HG03135 (cell line): Measurements from ENCODE around the gene SMYD3.

Experiments
- ATAC-seq: cut with Tn5 transposase; IDR thresholded peaks from one replicate; pipeline ENCODE4 v1.9.1; 2021; ENCODE audit warnings: mild to moderate bottlenecking, moderate library complexity; ENCODE audit not compliant: unreplicated experiment

The SMYD3 gene

DNA sequence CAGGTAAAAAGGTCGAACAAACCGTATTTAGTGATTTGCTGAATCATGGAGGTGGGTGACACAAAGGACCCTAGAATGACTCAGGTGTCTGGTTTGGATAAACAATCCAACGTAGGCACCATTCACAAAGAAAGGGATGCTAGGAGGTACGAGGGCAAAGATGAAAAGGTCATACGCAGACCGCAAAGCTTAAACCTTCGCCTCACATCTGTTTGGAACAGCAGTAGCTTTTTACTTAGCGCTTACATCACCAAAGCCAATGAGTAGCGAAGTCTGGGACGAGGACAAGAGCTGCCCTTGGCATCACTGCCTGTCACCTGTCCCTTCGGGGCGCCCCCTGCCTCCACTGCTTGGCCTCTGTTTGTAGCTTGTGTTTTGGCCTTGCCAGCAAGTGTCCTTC, 350.2 kb downstream of the SMYD3 start:
- ATAC-seq, result no peak

DNA sequence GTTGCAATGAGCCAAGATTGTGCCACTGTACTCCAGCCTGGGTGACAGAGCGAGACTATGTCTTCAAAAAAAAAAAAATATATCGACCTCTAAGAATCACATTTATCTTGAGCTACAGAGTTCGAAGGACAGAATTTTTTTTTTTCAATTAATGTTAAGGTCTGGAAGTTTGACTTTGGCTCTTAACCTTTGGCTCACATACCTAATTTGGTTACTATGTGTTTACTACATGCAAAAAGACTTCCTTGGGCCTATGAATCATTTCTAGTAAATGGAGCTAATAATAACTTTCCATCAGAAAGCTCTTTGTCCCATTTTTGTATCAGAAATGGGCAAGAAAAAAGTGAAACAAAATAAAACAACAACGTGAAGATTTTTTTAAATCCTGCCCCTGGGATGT, 351.2 kb downstream of the SMYD3 start:
- ATAC-seq, result no peak

DNA sequence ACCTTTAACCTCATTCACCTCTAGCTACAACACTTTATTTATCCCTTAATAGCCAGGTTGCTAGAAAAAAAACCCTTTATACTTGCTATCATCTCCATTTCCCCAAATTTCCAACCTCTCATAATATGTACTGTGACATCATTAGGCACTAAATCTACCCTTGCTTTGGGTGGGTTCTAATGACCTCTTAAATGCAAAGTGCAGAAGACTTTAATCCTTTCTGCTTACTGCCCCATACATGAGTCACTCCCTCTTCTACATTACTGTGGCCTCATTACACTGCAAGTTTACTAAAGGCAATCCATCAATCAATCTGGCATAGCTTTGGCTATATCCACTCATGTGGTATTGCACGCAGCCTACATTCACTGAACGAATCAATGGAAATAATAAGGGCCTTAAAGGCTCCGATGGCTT, 353.3 kb downstream of the SMYD3 start:
- no peak for ATAC-seq

DNA sequence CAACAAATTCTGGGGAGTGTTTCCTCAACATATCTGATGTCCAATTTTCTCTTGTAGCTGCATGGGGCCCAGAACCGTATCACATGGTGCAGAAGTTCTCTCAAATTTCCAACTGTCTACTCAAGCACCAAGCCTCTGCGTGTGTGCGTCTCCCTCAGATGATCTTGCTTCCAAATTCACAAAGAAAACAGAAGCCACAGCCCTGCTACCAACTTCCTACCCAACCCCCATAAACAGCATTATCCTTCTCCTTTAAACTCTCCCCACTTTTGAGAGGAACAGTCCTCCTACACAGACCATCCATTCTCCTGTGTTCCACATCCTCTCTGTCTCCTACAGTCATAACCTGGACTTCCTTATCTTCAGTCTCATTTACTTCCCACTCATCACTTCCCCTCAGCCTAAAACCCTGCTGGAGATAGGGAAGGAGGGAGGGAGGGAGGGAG, 354.1 kb downstream of the SMYD3 start:
- no peak for ATAC-seq

DNA sequence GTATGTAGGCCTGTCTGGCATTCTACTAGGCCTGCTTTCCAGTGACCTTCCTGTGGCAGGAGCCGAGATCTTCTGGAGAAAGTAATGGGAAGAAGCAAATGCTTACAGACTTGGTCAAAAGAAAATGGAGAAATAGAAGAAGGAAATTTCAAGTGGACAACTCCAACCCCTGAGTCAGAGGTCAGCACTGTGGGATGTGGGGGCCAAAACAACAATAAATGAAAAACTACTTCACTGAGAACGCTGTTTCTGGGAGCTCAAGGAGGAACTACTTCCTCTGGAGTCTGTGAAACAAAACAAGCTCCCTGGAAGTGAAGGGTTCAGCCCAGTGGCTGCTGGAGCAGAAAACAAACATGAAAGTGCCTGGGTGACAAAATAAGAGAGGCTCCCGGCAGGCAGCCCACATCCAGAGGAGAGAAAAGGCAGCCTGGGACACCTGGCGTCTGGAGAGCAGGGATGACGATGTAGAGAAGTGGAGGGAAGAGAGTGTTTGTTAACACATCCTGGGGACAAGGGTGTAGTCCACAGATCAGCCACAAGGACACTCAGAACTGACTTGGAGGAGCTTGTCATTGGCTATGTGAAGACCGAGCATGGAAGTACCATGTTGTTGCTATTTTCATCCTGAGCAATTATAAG, 355.2 kb downstream of the SMYD3 start:
- no peak for ATAC-seq

DNA sequence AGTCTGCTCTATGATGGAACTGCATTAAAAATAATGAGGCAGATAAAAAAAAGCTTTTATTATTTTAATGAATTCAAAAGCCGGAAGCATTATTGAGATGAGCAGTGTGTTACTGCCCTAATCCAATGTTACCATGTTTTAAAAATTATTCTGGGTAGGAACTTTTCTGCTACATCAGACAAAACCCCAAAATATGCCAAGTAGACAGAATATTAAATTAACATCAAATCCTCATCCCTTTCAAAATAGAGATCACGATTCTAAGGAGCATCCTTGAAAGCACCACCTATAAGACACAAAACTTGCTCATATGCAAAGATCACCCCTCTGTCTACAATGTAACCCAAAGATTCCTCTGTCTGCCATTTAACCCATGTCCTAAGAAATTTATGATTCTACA, 357.5 kb downstream of the SMYD3 start:
- no peak for ATAC-seq

DNA sequence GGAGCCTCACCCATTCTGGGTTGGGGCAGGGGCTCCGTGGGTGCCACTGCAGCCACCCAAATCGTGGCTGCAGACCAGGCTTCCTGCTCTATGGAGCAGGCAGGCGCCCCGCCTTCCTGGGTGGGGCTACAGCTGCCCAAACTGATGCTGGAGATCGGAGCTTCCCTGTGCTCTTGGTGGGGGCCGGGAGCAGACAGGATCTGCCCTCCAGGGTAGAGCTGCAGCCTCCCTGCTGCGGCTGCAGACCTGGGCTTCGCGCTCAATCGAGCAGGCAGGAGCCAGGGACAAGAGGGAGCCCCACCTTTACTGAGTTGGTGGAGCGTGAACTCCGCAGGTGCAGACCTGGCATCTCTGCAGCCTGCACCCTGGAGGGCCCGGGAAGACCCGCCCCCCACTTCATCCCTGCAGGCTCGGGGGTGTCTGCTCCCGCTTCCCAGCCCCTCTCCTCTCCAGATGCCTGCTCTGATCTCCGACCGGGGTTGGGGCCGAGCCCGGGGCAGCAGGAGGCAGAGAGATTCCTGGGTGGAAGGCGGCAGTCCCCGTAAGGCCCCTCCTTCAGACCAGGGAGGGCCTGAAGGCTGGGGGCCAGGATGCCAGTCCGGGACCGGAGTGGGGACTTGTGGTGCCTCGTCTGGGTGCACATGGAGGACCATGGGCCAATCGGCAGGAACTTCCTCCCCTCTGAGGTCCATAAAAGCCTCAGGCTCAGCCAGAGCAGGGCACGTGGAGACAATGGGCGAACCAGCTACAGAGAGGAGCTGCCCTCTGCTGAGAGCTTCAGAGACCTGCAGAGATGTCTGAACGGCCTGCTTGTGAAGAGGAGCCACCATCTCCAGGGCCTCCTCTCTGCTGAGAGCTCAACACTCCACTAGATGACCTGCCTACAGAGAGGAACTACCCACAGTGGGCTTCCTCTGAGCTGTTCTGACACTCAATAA, 359.3 kb downstream of the SMYD3 start:
- ATAC-seq, result no peak

DNA sequence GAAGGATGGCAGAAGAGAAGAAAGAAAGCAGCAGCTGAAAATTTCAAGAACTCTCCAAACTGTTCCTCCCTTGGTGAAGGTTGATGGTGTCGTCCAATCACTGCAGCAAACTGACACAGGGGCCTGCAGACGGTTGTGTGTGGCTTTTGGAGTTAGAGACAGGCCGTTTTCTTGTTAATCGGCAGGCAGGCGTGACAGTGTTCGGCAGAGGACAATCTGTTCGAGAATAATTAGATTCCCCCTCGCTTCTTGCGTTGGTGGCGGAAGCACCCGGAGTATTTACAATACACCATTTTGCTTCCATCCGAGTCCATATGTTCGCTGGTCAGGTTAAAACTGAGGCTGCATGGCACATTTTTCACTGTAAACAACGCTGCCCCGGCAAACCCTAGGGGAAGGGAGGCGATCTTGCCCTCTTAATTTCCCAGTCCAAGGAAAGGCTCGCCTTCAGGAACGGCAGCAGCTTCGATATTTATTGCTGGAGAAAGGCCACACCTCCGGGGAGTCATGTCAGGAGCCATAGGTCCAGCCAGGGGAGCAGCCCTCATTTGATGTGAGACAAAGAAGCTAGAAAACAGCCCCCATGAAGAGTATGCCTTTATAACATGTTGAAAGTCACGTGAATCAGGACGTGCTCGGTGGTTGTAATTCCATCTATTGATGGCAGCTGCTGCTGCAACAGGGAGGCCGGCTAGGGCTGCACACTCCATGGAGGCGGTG, 360.1 kb downstream of the SMYD3 start:
- no peak for ATAC-seq

DNA sequence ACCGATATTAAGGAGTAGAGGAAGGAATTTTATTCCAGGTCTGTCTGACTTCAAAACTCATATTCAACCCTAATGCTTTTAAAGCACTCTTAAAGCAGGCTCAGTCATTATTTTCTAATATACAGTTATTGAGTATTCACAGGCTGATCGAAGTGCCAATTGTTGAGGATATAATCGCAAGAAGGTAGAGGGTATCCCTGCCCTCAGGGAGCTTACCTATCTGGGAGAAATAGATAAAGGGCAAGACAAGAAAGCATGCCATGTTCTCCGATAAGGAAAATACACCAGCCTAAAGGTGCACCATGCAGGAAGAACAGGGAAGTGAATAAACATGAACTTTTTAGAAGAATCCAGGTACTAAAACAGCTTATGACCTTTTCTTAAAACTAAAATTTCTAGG, 361.2 kb downstream of the SMYD3 start:
- ATAC-seq, result no peak

DNA sequence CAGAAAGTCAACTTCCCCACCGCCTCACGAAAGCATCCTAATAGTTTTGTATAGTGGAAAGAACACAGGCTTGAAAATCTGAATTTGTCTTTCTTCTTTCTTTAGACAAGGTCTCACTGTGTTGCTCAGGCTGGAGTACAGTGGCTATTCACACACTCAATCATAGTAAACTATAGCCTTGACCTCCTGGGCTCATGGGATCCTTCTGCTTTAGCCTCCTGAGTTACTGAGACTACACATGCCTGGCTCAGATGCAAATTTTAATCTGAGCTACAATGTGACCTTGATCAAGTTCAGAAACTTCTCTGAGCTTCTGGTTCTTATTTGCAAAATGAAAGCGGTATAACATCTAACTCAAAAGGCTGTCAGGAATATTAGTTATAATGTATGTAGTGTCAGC, 362.1 kb downstream of the SMYD3 start:
- ATAC-seq, result no peak

DNA sequence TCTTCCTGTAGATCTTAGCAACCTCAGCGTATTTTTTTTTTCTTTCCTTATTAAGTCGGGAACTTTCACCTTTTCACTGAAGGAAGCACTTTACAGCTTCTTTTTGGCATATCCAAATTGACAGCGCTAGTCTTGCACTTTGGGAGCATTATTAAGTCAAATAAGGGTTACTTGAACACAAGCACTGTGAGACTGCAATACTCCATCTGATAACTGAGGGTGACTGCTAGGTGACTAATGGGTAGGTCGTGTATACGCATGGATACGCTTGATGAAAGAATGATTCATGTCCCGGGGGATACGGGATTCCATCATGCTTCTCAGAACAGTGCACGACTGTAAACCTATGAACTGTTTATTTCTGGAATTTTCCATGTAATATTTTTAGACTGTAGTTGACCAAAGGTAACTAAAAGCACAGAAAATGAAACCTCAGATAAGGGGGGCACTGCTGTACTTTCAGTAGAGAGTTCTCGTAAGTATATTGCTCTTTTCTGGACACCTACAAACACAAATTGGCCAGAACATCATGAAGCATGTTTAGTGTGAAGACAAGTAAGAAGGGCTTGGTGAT, 364.7 kb downstream of the SMYD3 start:
- no peak for ATAC-seq

DNA sequence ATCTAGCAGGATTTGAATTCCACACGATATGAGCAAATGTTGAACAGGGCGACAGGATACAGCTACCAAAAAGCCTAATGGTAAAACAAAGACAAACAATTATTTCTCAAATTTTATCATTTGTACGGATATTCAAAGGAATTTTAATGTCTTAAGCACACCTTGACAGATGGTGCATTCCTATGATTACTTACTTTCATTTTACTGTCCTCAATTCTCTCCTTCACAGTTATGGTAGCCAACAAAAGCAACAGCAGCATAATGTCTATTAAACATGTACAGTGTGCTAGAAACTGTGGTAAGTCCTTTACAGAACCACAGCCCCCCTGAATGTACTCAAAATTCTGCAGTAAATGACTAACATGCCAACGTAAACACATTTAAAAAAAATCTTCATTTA, 365.8 kb downstream of the SMYD3 start:
- no peak for ATAC-seq

DNA sequence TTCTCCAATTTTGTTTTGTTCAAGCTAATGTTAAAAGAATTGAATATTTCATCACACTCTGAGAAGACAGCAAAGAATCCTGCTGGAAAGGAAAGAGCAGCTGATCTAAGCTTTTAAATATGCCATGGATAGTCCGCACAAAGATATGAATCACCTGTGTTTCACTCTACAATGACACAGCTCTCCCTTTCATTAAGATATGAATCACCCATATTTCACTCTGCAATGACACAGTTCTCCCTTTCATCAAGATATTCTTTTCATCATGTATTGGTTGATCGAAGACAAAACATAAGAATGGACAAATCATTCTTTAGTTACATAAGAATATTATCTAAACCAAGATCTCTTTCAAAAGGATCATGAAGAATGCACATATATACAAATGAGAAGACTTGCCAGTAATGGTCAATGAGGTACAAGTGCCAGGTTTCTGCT, 367.3 kb downstream of the SMYD3 start:
- no peak for ATAC-seq

DNA sequence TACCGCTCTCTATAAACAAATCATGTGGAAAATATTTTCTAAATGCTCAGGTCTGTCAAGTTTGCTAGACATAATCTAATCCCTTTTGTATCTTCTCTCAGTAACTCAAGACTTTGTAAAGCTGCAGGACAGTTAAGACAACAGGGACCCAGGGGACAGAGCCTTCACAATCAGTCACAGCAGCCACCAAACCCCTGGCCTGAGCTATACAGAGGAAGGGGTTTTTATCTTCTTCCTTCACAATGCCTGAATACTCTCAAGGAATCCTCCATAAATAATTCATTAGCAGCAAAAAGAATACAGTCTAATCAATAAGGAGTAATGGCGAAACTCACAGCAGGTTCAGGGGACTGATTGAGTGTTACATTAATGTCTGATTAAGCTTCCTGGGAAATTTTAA, 368.3 kb downstream of the SMYD3 start:
- ATAC-seq, result no peak

DNA sequence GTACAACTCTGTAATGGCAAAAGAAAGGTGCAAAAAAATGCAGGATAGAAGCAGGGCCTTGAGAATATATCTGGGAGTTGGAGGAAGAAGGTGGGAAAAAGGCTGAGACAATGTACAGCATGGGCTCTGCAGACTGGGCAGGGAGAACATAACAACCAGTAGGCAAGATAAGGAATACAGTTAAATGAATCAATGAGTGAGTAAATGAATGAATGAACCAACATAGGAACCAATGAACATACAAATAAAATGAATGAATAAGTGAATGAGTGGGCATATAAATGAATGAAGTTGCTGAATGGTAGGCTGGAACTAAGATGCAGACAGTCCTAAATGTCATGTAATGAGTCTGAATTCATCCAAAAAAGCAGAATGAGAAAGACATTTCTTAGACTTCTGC, 370.6 kb downstream of the SMYD3 start:
- no peak for ATAC-seq

DNA sequence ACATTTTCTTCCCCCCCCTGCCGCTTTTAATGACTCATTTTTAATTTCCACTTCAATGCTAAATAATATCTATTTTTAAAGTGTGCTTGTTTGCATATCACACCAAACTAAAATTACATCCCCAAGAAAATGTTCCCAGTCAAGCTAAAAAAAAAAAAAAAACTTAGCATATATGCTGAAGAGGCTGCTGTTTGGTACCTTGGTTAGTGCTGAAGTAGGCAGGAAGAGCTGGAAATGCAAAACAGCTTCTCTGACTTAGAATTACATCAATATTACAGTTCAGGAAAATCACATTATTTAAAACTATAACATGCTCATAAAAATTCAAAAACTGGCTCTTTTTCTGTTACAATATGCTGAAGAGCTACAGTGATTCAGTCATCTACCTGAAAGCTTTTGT, 372.3 kb downstream of the SMYD3 start:
- ATAC-seq, result no peak

DNA sequence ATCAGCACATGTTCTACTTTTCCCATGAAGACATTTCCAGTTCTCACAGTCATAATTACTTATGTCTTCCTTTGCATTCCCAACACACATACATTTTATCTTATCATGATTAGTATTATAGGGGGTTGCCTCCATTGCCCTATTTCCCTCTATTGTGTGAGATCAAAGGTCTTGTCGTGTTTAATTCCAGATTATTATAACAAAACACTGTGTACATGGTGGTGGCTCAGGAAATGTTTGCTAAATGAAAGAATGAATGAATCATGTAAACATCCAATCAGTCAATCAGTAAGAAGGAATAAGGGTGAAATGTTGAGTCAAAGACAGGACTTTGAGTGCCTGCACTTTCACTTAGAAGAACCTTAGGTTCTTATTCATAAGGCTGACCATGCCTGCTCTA, 376.0 kb downstream of the SMYD3 start:
- ATAC-seq, result no peak

DNA sequence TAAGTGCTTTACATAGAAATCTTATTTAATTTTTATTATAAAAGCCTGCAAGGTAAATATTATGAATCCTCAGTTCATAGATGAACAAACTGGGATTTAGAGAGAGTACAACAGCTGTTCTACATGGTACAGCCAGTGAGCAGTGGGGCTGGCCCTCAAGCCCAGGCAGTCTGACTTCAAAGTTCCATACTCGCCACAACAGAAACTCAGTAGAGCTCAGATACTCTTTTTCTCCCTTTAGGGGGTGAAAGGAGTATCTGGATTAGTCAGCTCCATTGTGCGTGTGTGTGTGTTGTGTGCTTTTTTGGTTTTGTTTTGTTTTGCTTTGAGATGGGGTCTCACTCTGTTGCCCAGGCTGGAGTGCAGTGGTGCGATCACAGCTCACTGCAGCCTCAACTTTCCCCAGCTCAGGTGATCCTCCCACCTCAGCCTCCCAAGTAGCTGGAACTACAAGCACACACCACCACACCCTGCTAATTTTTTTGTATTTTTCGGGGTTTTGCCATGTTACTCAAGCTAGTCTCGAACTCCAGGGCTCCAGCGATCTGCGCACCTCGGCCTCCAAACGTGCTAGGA, 378.5 kb downstream of the SMYD3 start:
- ATAC-seq, result no peak

DNA sequence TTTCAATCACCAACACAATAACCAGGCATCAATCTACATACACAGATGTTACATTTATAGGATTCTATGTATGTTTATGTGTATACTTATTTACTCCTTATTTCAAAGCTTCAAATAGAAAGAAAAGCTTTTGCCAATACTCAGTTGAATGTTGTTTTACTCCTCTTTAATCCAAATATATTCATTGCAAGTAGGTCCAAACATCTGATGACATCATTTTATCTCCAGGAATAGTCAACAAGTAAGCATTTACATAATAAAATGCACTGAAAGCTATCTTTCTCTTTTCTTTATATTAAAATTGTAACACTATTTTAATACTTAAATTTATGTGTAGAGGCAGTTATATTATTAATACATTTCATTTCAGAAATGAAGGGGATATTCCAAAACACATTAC, 380.5 kb downstream of the SMYD3 start:
- ATAC-seq, result no peak

DNA sequence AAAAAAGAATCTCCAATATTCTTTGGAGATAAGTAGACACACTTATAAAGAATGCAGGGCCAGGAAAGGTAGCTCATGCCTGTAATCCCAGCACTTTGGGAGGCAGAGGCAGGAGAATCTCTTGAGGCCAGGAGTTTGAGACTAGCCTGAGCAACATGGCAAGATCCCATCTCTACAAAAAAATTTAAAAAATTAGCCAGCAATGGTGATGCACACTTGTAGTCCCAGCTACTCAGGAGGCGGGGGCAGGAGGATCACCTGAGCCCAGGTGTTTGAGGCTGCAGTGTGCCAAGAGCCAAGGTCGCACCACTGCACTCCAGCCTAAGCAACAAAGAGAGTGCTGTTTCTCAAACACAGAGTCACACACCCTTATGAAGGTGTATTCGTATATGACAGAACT, 385.0 kb downstream of the SMYD3 start:
- ATAC-seq, result no peak

DNA sequence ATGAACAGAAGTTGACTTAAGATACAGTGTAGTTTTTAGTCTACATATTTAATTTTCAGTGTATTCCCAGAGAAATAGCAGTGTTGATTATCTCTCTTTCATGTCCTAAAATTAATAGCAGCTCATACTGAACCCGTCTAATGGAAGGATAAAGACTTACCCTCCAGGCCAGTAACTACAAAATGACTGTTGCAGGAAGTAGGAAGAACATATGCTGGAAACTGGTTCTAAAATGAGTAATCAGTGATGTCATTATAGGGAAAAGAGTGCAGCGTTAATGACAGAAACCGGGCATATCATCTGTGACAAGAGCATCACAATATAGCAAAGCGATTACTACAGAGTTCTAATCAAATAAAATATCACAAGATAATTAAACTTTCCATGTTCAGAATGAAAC, 385.5 kb downstream of the SMYD3 start:
- ATAC-seq, result no peak
